ENCODE results near the gene CAND2.
"Not testable (repeated sequence)": the region's sequence is repeated elsewhere in the genome, so short reads cannot be mapped to it uniquely, and the experiment has no call there.

The CAND2 gene

GRCh38 chr3:12875857-12876836 is 79.7 kb downstream of the CAND2 start:
- no peak for DNase-seq (ENCODE audit: insufficient read length)
- FAIRE-seq, result no peak
- TF ChIP-seq POLR2AphosphoS5 (IDR thresholded peaks at IDR 0.05; ENCODE audit: low read depth, low read length), result no peak

DNA sequence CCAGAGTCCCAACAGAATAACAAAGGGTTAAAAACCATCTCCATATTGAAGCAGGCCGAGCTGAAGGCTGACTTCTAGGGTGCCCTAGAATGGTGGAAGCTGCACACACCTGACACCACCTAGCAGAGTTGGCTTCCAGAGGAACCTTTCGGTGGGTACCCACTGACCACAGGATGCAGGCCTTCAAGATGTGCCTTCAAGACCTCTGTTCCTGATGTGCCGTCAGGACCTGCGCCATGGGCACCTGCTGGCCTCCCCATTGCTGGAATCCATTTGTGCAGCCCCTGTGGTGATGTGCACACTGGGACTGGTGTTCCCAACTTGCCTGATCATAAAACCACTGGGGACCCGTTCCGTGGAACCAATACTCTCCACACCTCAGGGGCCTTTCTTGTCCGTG is 80.6 kb downstream of the CAND2 start:
- TF ChIP-seq POLR2A (IDR thresholded peaks at IDR 0.05; ENCODE audit: low read depth, low read length), result no peak
- FAIRE-seq (no peak), DNase-seq (ENCODE audit: insufficient read length) (no peak)

GRCh38 chr3:12878141-12878574 is 81.7 kb downstream of the CAND2 start:
- DNase-seq (ENCODE audit: insufficient read length) (no peak), FAIRE-seq (no peak)
- TF ChIP-seq POLR2A (IDR thresholded peaks at IDR 0.05; ENCODE audit: low read depth, low read length) (no peak), POLR2AphosphoS5 (IDR thresholded peaks at IDR 0.05; ENCODE audit: low read depth, low read length) (no peak), TAF1 (IDR thresholded peaks at IDR 0.05; ENCODE audit: borderline replicate concordance, low read depth, low read length) (no peak)

GRCh38 chr3:12878758-12879157 is 82.3 kb downstream of the CAND2 start:
- FAIRE-seq, result not testable (repeated sequence)

DNA sequence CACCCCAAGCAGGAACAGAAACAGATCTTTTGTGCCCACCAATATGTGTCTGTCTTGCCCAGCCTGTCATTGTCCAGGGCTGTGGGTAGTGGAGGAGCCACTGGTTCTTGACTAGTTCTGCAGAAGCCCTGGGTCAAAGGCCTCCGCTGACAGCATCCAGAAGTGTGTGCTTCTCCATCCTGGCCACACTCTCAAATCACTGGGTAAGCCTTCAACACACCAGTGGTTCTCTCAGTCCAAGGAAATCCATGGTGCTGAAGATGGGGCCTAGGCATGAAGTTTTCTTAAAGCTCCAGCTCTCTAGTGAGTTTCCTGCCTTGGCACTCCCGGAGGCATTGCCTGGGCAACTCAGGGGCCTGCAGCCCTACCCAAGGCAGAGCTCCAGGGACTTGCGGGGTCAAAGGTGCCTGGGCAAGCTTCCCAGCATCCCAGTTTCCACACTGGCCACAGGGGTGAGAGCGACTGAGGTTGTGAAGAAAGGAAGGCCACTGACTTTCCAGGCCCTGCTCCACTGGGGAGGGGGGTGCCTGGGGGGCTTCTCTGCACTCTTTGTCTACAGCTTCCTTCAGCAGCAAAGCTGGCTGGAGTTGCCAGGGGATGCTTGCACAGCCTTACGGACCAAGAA is 82.8 kb downstream of the CAND2 start:
- no peak for FAIRE-seq
- TF ChIP-seq POLR2AphosphoS5 (IDR thresholded peaks at IDR 0.05; ENCODE audit: low read depth, low read length) (no peak), TAF1 (IDR thresholded peaks at IDR 0.05; ENCODE audit: borderline replicate concordance, low read depth, low read length) (no peak), POLR2A (IDR thresholded peaks at IDR 0.05; ENCODE audit: low read depth, low read length) (no peak)
- DNase-seq (ENCODE audit: insufficient read length), result no peak

More at GRCh38 chr3:12878758-12879157, 82.3 kb downstream of the CAND2 start:
- not testable (repeated sequence) for DNase-seq (ENCODE audit: insufficient read length)

- DNase-seq (ENCODE audit: insufficient read length); FAIRE-seq: not testable (repeated sequence)
Measured at GRCh38 chr3:12881858-12882257, 85.4 kb downstream of the CAND2 start.

GRCh38 chr3:12882336-12883310 is 86.1 kb downstream of the CAND2 start:
- DNase-seq (ENCODE audit: insufficient read length) (no peak), FAIRE-seq (no peak)
- TF ChIP-seq TAF1 (IDR thresholded peaks at IDR 0.05; ENCODE audit: borderline replicate concordance, low read depth, low read length) (no peak), POLR2AphosphoS5 (IDR thresholded peaks at IDR 0.05; ENCODE audit: low read depth, low read length) (no peak), POLR2A (IDR thresholded peaks at IDR 0.05; ENCODE audit: low read depth, low read length) (no peak)

DNA sequence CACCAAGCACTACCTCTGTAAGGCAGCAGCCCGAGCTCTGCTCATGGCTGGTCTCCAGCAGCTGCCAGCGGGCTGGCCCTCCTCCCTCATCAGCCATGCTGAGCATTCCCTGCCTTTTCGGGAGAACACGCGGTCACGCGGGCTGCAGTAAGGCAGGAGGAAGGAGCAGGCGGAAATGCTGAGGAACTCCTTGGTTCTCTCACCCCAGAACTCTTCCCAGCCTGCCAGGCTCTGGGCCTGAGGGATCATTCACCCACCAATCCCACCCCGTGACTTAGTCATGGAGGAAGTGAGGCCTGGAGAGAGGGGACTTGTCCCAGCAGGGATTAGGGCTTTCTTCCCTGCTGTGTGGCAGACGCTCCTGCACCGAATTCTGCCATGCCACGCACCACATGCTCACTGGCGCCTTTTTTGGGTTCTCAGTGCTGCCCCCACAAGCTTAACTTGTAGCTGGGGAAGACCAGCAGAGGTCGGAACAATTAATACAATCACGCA is 87.8 kb downstream of the CAND2 start:
- FAIRE-seq, result no peak
- no peak for DNase-seq (ENCODE audit: insufficient read length)

More for the DNA sequence above, 87.8 kb downstream of the CAND2 start:
- TF ChIP-seq TAF1 (IDR thresholded peaks at IDR 0.05; ENCODE audit: borderline replicate concordance, low read depth, low read length), result no peak
- no peak for TF ChIP-seq POLR2A (IDR thresholded peaks at IDR 0.05; ENCODE audit: low read depth, low read length)
- no peak for TF ChIP-seq POLR2AphosphoS5 (IDR thresholded peaks at IDR 0.05; ENCODE audit: low read depth, low read length)

Measured in GM12892 (cell line).